Measurements from ENCODE around the gene PTPRR. TPM values are rescaled to one million over a fixed set of nuclear protein-coding genes. Genes with fewer than 3 reads are reported as not detected.

PTPRR gene
- total RNA-seq, 1 donor, result not detected

DNA sequence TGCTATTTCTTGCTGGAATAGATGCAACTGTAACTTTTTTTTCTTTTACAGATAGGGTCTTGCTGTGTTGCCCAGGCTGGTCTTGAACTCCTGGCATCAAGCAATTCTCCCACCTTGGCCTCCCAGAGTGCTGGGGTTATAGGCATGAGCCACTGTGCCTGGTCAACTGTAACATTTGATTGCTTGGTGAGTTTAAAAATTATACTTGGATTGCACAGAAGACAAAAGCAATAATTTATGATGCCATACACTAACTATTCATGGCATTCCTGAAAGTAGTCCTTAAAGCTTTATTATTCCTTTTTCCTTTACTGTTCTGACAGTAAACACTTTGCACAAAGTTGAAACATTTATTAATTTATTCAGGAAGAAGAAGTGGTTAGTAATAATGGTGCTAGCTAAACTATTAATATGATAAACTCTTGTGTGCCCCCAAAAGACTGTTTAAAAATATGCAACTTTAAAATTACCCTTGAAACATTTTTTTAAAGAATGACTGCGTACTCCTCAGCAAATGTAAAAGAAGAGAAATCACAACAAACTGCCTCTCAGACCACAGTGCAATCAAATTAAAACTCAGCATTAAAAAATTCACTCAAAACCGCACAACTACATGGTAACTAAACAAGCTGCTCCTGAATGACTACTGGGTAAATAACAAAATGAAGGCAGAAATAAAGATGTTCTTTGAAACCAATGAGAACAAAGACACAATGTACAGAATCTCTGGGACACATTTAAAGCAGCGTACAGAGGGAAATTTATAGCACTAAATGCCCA is 291.6 kb downstream of the PTPRR start:
- no peak overlapping the region for H3K4me3 ChIP-seq (ENCODE audit: low read depth, low read length)
- no peak for DNase-seq (ENCODE audit: low read depth)
- TF ChIP-seq, protein P1, sequence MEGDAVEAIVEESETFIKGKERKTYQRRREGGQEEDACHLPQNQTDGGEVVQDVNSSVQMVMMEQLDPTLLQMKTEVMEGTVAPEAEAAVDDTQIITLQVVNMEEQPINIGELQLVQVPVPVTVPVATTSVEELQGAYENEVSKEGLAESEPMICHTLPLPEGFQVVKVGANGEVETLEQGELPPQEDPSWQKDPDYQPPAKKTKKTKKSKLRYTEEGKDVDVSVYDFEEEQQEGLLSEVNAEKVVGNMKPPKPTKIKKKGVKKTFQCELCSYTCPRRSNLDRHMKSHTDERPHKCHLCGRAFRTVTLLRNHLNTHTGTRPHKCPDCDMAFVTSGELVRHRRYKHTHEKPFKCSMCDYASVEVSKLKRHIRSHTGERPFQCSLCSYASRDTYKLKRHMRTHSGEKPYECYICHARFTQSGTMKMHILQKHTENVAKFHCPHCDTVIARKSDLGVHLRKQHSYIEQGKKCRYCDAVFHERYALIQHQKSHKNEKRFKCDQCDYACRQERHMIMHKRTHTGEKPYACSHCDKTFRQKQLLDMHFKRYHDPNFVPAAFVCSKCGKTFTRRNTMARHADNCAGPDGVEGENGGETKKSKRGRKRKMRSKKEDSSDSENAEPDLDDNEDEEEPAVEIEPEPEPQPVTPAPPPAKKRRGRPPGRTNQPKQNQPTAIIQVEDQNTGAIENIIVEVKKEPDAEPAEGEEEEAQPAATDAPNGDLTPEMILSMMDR (IDR thresholded peaks at IDR 0.05; ENCODE audit: insufficient read depth, low read depth, low read length), result no peak

DNA sequence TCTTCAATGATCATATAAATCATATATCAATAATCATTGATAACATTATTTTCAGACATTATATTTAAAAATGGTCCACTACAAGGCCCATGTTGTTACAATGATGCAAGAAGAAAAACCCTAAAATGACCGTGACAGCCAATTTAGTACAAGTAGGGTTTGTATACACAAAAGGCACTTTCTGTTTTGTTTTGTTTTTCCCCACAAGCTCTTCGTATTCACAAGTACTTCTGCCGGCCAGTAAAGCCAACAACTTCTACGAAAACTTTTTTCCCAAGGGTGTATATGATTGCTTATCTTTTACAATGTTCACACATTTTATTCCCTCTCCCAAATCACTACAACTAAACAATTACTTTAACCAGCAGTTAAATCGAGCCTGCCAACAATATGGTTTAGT is 292.9 kb downstream of the PTPRR start:
- TF ChIP-seq, protein P1 (IDR thresholded peaks at IDR 0.05; ENCODE audit: insufficient read depth, low read depth, low read length), result no peak
- no peak overlapping the region for H3K4me3 ChIP-seq (ENCODE audit: low read depth, low read length)

DNA sequence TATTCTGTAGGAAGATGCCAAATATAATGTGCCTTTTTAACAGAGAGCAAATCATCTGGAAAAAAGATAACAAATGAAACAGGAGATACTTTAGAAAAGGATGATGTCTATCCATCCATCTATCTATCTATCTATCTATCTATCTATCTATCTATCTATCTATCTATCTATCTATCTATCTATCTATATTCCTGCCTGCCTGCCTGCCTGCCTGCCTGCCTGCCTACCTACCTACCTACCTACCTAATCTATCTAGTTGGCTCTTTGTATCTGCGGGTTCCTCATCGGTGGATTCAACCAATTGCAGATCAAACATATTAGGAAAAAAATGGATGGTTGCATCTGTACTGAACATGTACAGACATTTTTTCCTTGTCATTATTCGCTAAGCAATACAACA is 294.4 kb downstream of the PTPRR start:
- DNase-seq (ENCODE audit: low read depth), result no peak
- H3K4me3 ChIP-seq (ENCODE audit: low read depth, low read length), result no peak overlapping the region
- TF ChIP-seq, protein P1 (IDR thresholded peaks at IDR 0.05; ENCODE audit: insufficient read depth, low read depth, low read length), result no peak

More for the DNA sequence above, 292.9 kb downstream of the PTPRR start:
- DNase-seq (ENCODE audit: low read depth), result no peak

DNA sequence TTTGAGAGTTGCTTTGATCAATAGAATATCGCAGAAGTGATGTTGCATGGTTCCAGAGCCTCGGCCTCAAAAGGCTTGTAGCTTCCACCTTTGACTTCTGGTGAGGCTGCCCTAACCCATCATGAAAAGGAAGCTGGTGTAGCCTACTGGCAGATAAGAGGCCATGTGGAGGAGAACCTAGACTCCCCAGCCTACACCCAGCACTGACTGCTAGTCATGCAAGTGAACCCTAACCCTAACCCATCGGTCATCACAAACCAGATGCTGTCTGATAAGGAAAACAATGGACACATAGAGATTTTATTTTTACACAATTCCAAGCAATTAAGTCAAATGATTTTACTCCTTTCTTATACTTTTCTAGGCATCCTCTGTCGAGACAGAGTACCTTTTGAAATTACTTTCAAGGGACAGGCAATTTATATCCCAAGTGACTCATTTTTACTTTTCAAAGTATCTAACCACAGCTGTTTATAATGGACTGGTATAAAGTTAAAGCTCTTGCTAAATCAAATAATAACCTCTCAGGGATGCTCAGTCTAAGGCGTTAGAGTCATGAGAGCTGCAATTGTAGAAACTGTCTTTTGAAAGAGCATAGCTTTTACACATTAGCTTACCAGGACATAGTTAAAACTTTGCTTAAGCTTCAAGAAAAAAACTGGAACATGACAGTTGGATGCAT is 300.9 kb downstream of the PTPRR start:
- TF ChIP-seq, protein P1 (IDR thresholded peaks at IDR 0.05; ENCODE audit: insufficient read depth, low read depth, low read length), result no peak
- H3K4me3 ChIP-seq (ENCODE audit: low read depth, low read length), result no peak overlapping the region
- no peak for DNase-seq (ENCODE audit: low read depth)

DNA sequence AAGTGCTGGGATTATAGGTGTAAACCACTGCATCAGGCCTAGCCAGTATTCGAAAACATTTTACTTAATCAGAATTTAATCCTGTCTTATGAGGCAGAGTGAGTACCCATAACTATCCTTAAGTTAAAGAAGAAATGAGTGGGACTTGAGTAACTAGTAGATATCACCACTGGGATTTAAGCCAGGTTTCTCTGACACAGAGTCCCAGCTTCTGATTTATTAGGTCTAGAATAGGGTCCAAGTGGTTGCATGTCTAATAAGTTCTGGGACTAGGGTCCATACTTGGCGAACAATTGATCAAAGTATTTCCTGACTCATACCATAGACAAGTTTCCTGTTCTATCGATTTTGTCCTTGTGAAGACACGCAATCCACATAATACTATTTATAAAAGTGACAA is 302.2 kb downstream of the PTPRR start:
- TF ChIP-seq, protein P1 (IDR thresholded peaks at IDR 0.05; ENCODE audit: insufficient read depth, low read depth, low read length), result no peak
- no peak overlapping the region for H3K4me3 ChIP-seq (ENCODE audit: low read depth, low read length)
- DNase-seq (ENCODE audit: low read depth), result no peak

DNA sequence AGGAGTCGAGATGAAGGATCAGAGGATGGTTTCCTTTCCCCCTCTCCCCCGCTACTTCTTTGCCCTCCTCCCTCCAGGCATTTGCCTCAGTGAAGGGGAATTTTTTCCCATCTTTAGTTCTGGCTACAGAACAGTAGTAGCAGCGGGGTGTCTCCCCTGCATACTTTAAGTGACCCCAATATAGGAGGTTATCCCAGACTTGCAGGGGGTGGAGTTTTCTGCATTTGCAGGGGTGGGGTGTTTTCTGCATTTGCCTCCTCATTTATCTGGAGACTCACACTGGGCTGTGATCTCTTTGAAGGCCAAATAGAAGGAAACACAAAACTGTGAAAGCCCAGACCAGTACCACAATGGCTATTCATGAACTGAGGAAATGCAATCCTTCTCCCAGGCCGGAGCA is 303.1 kb downstream of the PTPRR start:
- no peak for DNase-seq (ENCODE audit: low read depth)
- TF ChIP-seq, protein P1 (IDR thresholded peaks at IDR 0.05; ENCODE audit: insufficient read depth, low read depth, low read length), result no peak
- H3K4me3 ChIP-seq (ENCODE audit: low read depth, low read length), result no peak overlapping the region

All from fibroblast of villous mesenchyme (primary cell).